Measurements from ENCODE around the gene SLC51A. TPM values are rescaled to one million over a fixed set of nuclear protein-coding genes. Genes with fewer than 3 reads are reported as not detected.
"Not testable (repeated sequence)": the region's sequence is repeated elsewhere in the genome, so short reads cannot be mapped to it uniquely, and the experiment has no call there.

Gene SLC51A
- total RNA-seq: 1 to 10 TPM in 1 of 4 donors, under 1 TPM in 1, not detected in 2; 0.39 to 1.4 TPM

DNA sequence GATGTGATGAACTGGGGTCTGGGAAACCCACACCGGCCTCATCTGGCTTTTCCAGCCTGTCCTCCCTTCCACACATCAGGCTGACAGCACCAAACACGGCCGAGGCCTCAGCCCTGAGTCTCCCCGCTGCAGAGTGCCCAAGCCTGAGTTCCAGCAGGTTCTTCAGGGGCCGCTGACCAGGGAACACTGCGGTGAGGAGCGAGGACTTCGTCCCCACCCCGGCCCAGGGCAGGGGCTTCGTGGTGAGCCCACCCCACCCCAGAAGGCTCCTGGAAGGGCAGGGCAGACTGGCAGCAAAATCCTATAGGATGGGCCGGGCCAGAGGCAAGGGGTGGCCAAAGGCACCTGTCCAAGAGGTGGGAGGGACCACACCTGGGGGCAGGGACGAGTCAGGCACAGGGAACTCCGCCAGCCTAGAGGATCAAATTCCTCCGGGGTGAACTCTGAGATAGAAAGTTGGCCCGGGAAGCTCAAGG is at the start of gene SLC51A:
Gene SLC51A (plus strand): TSS at position 446 of the 476 bp plus-strand sequence. CDS start 179 bp downstream, outside the sequence.
- Histone ChIP-seq H3K9me3 (no peaks in the 10 kb centered on the region), H3K27ac (no peak within 1 kb of the TSS), H3K36me3 (no peaks in the 10 kb centered on the region), H3K4me1 (peaks cover 0 to 6% of the 10 kb centered on the region in 2 donors), H3K4me3 (no peak within 1 kb of the TSS), H3K27me3 (no peaks in the 10 kb centered on the region)
- DNase-seq (no peak), ATAC-seq (peak in 1 of 2 donors; percentile 31)
- TF ChIP-seq, protein P1, sequence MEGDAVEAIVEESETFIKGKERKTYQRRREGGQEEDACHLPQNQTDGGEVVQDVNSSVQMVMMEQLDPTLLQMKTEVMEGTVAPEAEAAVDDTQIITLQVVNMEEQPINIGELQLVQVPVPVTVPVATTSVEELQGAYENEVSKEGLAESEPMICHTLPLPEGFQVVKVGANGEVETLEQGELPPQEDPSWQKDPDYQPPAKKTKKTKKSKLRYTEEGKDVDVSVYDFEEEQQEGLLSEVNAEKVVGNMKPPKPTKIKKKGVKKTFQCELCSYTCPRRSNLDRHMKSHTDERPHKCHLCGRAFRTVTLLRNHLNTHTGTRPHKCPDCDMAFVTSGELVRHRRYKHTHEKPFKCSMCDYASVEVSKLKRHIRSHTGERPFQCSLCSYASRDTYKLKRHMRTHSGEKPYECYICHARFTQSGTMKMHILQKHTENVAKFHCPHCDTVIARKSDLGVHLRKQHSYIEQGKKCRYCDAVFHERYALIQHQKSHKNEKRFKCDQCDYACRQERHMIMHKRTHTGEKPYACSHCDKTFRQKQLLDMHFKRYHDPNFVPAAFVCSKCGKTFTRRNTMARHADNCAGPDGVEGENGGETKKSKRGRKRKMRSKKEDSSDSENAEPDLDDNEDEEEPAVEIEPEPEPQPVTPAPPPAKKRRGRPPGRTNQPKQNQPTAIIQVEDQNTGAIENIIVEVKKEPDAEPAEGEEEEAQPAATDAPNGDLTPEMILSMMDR (IDR thresholded peaks at IDR 0.05 in 4 of 5, conservative IDR thresholded peaks at IDR 0.05 in 1 of 5): no peak
- no peak for TF ChIP-seq POLR2A (IDR thresholded peaks at IDR 0.05)
- in situ Hi-C loops (cut with MboI; ENCODE audit: low sequenced_read_pairs in 4 of 4) (no loop called here), intact Hi-C loops (cut with DNase I; ENCODE audit: low total_unique reads) (no loop called here)

DNA sequence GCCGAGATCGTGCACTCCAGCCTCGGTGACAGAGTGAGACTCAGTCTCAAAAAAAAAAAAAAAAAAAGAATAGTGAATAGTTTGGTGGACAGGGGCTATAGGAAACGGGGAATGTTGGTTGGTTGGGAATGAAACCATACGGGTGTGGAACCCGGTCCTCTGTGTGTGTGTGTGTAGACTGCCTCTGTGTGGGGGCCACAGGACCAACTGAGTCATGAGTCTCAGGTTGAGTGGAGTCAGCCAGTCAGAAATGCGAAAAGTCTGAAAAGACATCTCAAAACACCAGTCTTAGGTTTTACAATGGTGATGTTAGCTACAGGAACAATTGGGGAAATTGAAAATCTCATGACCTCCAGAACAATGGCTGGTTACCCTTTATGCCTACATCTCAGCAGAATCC is 49.6 kb upstream of the SLC51A start:
- in situ Hi-C loops (cut with MboI; ENCODE audit: low sequenced_read_pairs in 4 of 4) (no loop called here), intact Hi-C loops (cut with DNase I; ENCODE audit: low total_unique reads) (no loop called here)
- ATAC-seq: no peak
- H3K4me3 ChIP-seq: no peak overlapping the region
- no peaks in the 10 kb centered on the region for H3K36me3 ChIP-seq
- DNase-seq: no peak
- H3K27me3 ChIP-seq: no peaks in the 10 kb centered on the region
- peaks cover 16 to 23% of the 10 kb centered on the region in 2 donors for H3K4me1 ChIP-seq
- TF ChIP-seq POLR2A (IDR thresholded peaks at IDR 0.05): no peak
- TF ChIP-seq, protein P1 (IDR thresholded peaks at IDR 0.05 in 4 of 5, conservative IDR thresholded peaks at IDR 0.05 in 1 of 5): no peak
- no peaks in the 10 kb centered on the region for H3K9me3 ChIP-seq
- H3K27ac ChIP-seq: peak overlapping the region in 1 of 4 donors; percentile 81

DNA sequence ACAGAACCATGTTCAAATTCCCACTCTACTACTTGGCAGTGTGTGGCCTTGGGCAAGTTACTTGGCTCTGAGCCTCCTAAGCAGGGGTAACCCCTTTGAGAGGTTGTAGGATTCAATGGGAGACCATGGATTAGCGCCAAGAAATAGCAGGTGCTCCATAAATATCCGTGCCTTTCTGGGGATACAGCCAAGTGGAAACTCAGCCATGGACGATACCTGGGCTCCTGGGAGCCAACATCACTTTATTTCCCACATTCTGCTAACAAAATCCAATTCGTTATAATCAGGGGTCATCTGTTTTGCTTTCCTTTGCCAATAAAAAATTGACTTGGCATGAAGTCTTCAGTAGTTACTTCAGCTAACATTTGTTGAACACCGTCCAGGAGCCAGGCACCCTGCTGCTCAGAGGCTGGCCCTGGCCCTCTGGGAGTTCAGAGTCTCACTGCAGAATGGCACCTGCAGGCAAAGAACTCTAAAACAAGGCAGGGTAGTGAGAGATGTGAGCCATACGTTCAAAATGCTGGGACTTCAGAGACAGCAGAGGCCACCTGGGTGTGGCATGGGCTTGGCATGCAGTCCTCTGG is 47.4 kb upstream of the SLC51A start:
- ATAC-seq: no peak
- in situ Hi-C loops (cut with MboI; ENCODE audit: low sequenced_read_pairs in 4 of 4): no loop called here

DNA sequence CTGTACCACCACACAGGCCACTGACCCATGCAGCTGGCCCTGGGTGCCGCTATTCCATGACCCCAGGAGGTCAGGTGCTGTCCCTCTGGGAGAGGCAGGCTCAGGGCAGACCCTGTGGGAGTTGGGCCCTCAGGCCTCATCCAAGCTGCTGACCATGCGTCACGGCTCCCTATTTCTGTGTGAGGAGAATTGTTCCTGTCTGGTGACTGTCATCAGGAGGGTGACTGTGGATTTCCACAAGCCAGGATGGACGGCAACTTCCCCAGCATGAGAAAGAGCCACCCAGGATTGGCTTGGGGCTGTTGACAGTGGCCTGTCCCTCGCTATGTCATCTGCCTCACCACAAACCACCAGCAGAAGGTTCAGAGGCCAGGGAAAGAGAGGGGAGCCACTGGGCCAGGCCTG is 46.5 kb upstream of the SLC51A start:
- in situ Hi-C loops (cut with MboI; ENCODE audit: low sequenced_read_pairs in 4 of 4): no loop called here
- no peaks in the 10 kb centered on the region for H3K36me3 ChIP-seq
- no peak for DNase-seq
- TF ChIP-seq, protein P1 (IDR thresholded peaks at IDR 0.05 in 4 of 5, conservative IDR thresholded peaks at IDR 0.05 in 1 of 5): no peak
- TF ChIP-seq POLR2A (IDR thresholded peaks at IDR 0.05): no peak
- no peaks in the 10 kb centered on the region for H3K9me3 ChIP-seq
- peaks cover 7 to 12% of the 10 kb centered on the region in 2 donors for H3K4me1 ChIP-seq
- no peak overlapping the region for H3K4me3 ChIP-seq
- ATAC-seq: no peak
- H3K27me3 ChIP-seq: no peaks in the 10 kb centered on the region
- no peak overlapping the region for H3K27ac ChIP-seq
- intact Hi-C loops (cut with DNase I; ENCODE audit: low total_unique reads): no loop called here

More for the DNA sequence above, 47.4 kb upstream of the SLC51A start:
- intact Hi-C loops (cut with DNase I; ENCODE audit: low total_unique reads): no loop called here
- no peaks in the 10 kb centered on the region for H3K9me3 ChIP-seq
- no peaks in the 10 kb centered on the region for H3K27me3 ChIP-seq
- H3K36me3 ChIP-seq: no peaks in the 10 kb centered on the region
- TF ChIP-seq, protein P1 (IDR thresholded peaks at IDR 0.05 in 4 of 5, conservative IDR thresholded peaks at IDR 0.05 in 1 of 5): no peak
- TF ChIP-seq POLR2A (IDR thresholded peaks at IDR 0.05): no peak
- H3K4me3 ChIP-seq: no peak overlapping the region
- no peak for DNase-seq
- H3K4me1 ChIP-seq: peaks cover 11 to 17% of the 10 kb centered on the region in 2 donors
- H3K27ac ChIP-seq: no peak overlapping the region

DNA sequence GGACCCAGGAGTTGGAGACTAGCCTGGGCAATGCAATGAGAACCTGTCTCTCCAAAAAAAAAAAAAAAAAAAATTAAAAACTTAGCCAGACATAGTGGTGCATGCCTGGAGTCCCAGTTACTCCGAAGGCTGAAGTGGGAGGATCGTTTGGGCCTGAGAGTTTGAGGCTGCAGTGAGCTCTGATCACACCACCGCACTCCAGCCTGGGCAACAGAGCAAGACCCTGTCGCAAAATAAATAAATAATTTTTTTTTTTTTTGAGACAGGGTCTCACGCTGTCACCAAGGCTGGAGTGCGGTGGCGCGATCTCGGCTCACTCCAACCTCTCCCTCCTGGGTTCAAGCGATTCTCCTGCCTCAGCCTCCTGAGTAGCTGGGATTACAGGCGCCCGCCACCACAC is 46.0 kb upstream of the SLC51A start:
- intact Hi-C loops (cut with DNase I; ENCODE audit: low total_unique reads); DNase-seq; ATAC-seq; H3K4me3 ChIP-seq; H3K27ac ChIP-seq; in situ Hi-C loops (cut with MboI; ENCODE audit: low sequenced_read_pairs in 4 of 4); H3K9me3 ChIP-seq; H3K36me3 ChIP-seq; H3K27me3 ChIP-seq: not testable (repeated sequence)
- H3K4me1 ChIP-seq: peaks cover 8 to 11% of the 10 kb centered on the region in 2 donors
